HL-60 (cell line): ENCODE data around the gene MYO3B.

Experiments
- DNase-seq, 2 experiments: peaks; one replicate each; pipeline ENCODE4 v3.0.0-alpha.2; 2010 to 2020; ENCODE audit warnings: low read depth in 1 of 2, low spot score in 1 of 2
- H3K27ac ChIP-seq: fragments of 250-450 bp; sonication (Bioruptor Pico); replicated peaks from 2 replicates; pipeline ENCODE4 v1.5.1; 2020; ENCODE audit warnings: mild to moderate bottlenecking, moderate library complexity
- H3K27me3 ChIP-seq: fragments of 250-450 bp; sonication (Bioruptor Pico); 2 replicates; pipeline ENCODE4 v1.5.1; 2021; ENCODE audit warnings: mild to moderate bottlenecking, moderate library complexity; ENCODE audit not compliant: insufficient read depth, poor library complexity, severe bottlenecking
- H3K4me3 ChIP-seq: replicated peaks from 2 replicates; pipeline ENCODE4 v1.5.1; 2011; ENCODE audit warnings: mild to moderate bottlenecking, control low read depth, low read length; ENCODE audit not compliant: insufficient read depth
- CTCF ChIP-seq: IDR thresholded peaks from one replicate; pipeline ENCODE4 v1.5.1; 2011; ENCODE audit warnings: low read length, control low read depth, inconsistent platforms; ENCODE audit not compliant: insufficient read depth
- GABPA ChIP-seq: IDR thresholded peaks from 2 replicates; pipeline ENCODE4 v1.6.1; 2012; ENCODE audit warnings: low read depth
- POLR2AphosphoS5 ChIP-seq: IDR thresholded peaks from 2 replicates; pipeline ENCODE4 v1.6.1; 2012; ENCODE audit warnings: low read depth
- REST ChIP-seq: IDR thresholded peaks from 2 replicates; pipeline ENCODE4 v1.6.1; 2012; ENCODE audit warnings: low read depth; ENCODE audit not compliant: insufficient replicate concordance
- SPI1 ChIP-seq: IDR thresholded peaks from 2 replicates; pipeline ENCODE4 v1.6.1; 2012; ENCODE audit warnings: low read depth, mild to moderate bottlenecking, borderline replicate concordance

Gene MYO3B

DNA sequence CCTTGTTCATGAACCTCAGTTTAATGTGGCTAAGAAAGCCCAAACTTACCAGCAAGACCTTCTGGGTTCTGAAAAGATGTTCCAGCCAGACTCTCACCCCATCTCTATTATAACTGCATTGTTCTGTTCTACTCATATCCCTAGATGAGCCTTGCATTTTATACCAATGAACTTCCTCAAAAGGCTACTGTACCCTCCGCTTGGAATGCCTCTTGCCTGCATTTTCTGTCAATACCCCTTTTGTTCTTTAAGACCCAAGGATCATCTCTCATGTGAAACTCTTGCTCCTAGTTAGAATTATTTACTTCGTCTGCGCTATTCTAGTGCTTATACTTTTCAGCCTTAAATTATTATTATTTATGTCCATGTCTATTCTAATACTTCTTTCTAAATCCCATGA is 181.5 kb downstream of the MYO3B start:
- no peak overlapping the region for H3K27ac ChIP-seq
- H3K4me3 ChIP-seq, result no peak overlapping the region
- no peak for DNase-seq
- TF ChIP-seq POLR2AphosphoS5, result no peak
- no peak for TF ChIP-seq GABPA
- no peak for TF ChIP-seq CTCF
- no peak for TF ChIP-seq SPI1
- TF ChIP-seq REST, result no peak
- H3K27me3 ChIP-seq, result peaks cover 2% of the 10 kb centered on the region

- TF ChIP-seq CTCF, result no peak
- no peak for TF ChIP-seq POLR2AphosphoS5
- no peak for TF ChIP-seq SPI1
- no peak for TF ChIP-seq REST
- no peak for TF ChIP-seq GABPA
- DNase-seq, result no peak
- Histone ChIP-seq H3K4me3 (no peak overlapping the region), H3K27me3 (peaks cover 2% of the 10 kb centered on the region), H3K27ac (no peak overlapping the region)
Observed at GRCh38 chr2:170360546-170361089, 182.7 kb downstream of the MYO3B start.

GRCh38 chr2:170361090-170361936 is 183.4 kb downstream of the MYO3B start:
- peak; percentile 1 to 39 for DNase-seq
- Histone ChIP-seq H3K4me3 (no peak overlapping the region), H3K27ac (no peak overlapping the region), H3K27me3 (peaks cover 2% of the 10 kb centered on the region)
- TF ChIP-seq CTCF, result peak; percentile 66
- no peak for TF ChIP-seq GABPA
